Measurements from ENCODE around the gene SIGLEC14.

SIGLEC14 gene

GRCh38 chr19:51626675-51627074 lies 19.9 kb downstream of the SIGLEC14 start (continued):
- TF ChIP-seq, protein P1, sequence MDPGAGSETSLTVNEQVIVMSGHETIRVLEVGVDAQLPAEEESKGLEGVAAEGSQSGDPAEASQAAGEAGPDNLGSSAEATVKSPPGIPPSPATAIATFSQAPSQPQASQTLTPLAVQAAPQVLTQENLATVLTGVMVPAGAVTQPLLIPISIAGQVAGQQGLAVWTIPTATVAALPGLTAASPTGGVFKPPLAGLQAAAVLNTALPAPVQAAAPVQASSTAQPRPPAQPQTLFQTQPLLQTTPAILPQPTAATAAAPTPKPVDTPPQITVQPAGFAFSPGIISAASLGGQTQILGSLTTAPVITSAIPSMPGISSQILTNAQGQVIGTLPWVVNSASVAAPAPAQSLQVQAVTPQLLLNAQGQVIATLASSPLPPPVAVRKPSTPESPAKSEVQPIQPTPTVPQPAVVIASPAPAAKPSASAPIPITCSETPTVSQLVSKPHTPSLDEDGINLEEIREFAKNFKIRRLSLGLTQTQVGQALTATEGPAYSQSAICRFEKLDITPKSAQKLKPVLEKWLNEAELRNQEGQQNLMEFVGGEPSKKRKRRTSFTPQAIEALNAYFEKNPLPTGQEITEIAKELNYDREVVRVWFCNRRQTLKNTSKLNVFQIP (CRISPR knock-in tag; IDR thresholded peaks at IDR 0.05; ENCODE audit: borderline replicate concordance, low read depth), result no peak
- no peak for TF ChIP-seq ZNF565 (CRISPR knock-in tag; conservative IDR thresholded peaks at IDR 0.05; ENCODE audit: low read depth)
- TF ChIP-seq GLIS3 (CRISPR knock-in tag; IDR thresholded peaks at IDR 0.05), result no peak
- no peak for TF ChIP-seq ZNF70 (CRISPR knock-in tag; IDR thresholded peaks at IDR 0.05)

- ATAC-seq, result no peak
- TF ChIP-seq OSR1 (CRISPR knock-in tag; IDR thresholded peaks at IDR 0.05) (no peak), ARNTL (CRISPR knock-in tag; IDR thresholded peaks at IDR 0.05; ENCODE audit: borderline replicate concordance, low read depth) (no peak), CSDC2 (CRISPR knock-in tag; IDR thresholded peaks at IDR 0.05) (no peak), PPARA (CRISPR knock-in tag; IDR thresholded peaks at IDR 0.05; ENCODE audit: borderline replicate concordance) (no peak)
Observed at GRCh38 chr19:51621178-51621577, 25.4 kb downstream of the SIGLEC14 start.

DNA sequence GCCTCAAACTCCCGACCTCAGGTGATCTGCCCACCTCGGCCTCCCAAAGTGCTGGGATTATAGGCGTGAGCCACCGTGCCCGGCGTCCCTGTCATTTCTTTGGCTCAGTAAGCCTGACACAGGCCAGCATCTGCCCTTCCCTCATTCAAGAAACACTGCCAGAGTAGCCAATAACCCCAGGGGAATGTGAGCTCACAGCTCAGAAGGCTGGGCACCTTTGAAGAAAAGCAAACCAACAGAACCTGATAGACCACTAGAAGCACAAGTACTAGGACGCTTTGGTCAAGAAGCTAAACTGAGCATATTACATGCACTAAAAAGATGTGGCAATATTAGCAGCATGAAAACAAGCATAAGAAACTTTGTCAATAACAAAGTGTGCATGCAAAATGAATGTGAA lies 30.6 kb downstream of the SIGLEC14 start:
- no peak for ATAC-seq
- TF ChIP-seq TOX (CRISPR knock-in tag; IDR thresholded peaks at IDR 0.05; ENCODE audit: borderline replicate concordance) (no peak), ZFP3 (CRISPR knock-in tag; IDR thresholded peaks at IDR 0.05) (no peak), SNAI2 (CRISPR knock-in tag; IDR thresholded peaks at IDR 0.05) (no peak), PPARA (CRISPR knock-in tag; IDR thresholded peaks at IDR 0.05; ENCODE audit: borderline replicate concordance) (no peak), TSHZ2 (CRISPR knock-in tag; IDR thresholded peaks at IDR 0.05) (no peak), ARNTL (CRISPR knock-in tag; IDR thresholded peaks at IDR 0.05; ENCODE audit: borderline replicate concordance, low read depth) (no peak), CREB5 (CRISPR knock-in tag; IDR thresholded peaks at IDR 0.05; ENCODE audit: low read depth) (no peak), ZNF8 (CRISPR knock-in tag; IDR thresholded peaks at IDR 0.05) (no peak), ZNF565 (CRISPR knock-in tag; conservative IDR thresholded peaks at IDR 0.05; ENCODE audit: low read depth) (no peak), GLIS3 (CRISPR knock-in tag; IDR thresholded peaks at IDR 0.05) (no peak), TCF4 (CRISPR knock-in tag; IDR thresholded peaks at IDR 0.05; ENCODE audit: borderline replicate concordance) (no peak), ZFP30 (CRISPR knock-in tag; IDR thresholded peaks at IDR 0.05) (no peak), CSRNP3 (CRISPR knock-in tag; IDR thresholded peaks at IDR 0.05) (no peak)
- TF ChIP-seq, protein P1 (CRISPR knock-in tag; IDR thresholded peaks at IDR 0.05; ENCODE audit: borderline replicate concordance, low read depth), result no peak

GRCh38 chr19:51614789-51615188 lies 31.8 kb downstream of the SIGLEC14 start:
- no peak for ATAC-seq
- TF ChIP-seq BACH2 (CRISPR knock-in tag; IDR thresholded peaks at IDR 0.05; ENCODE audit: borderline replicate concordance) (no peak), CSRNP3 (CRISPR knock-in tag; IDR thresholded peaks at IDR 0.05) (no peak), ISL1 (CRISPR knock-in tag; IDR thresholded peaks at IDR 0.05) (no peak), CREB5 (CRISPR knock-in tag; IDR thresholded peaks at IDR 0.05; ENCODE audit: low read depth) (no peak)
- TF ChIP-seq, protein P1 (CRISPR knock-in tag; IDR thresholded peaks at IDR 0.05; ENCODE audit: borderline replicate concordance, low read depth), result no peak

Measured in SK-N-SH treated with all-trans-retinoic acid at 6 μM for 48 hours (cell line).